ENCODE data around the gene THADA. TPM values are rescaled to one million over a fixed set of nuclear protein-coding genes. Genes with fewer than 3 reads are reported as not detected.
"Not testable (repeated sequence)": the region's sequence is repeated elsewhere in the genome, so short reads cannot be mapped to it uniquely, and the experiment has no call there.

The THADA gene
- total RNA-seq, 1 experiment from 2014 or later, result 20.1 TPM

DNA sequence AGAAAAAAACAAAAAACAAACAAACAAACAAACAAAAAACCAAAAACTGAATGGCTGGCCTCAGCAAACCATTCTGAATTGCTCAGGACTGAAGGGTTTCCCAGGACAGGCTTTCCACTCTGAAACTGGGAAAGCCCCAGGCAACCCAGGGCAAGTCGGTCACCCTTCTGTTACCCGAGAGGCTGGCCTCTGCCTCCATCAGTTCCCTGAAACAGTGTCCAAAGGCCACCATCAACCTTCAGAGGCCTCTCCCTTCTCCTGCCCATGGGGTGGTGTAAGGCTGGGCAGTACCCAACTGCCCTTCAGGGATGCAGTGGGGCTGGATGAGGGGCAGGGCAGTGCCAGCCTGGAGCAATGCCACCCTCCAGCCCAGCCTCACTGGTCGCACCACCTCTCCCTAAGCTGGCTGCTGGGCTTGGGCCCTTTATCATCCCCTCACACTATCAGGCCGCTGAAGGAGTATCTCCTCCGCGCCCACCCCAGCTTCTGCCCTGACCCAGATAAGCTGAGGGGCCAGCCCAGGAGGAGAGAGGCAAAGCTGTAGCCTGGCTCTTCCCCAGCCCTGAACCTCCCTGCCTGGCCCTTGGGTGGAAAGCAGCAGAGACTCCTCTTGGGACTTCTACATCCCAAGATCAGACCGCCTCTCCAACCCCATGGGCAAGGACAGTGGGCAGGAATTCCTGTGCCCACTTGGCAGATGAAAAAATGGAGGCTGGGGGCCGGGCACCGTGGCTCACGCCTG, 405.4 kb downstream of the THADA start:
- Mint-ChIP-seq H3K27ac (no peak overlapping the region; a peak in 1 of 7 replicates), H3K4me1 (peaks cover 36 to 41% of the 10 kb centered on the region in 2 experiments), H3K36me3 (ENCODE audit: insufficient read depth in 1 of 3, low read depth in 3 of 3) (no peaks in the 10 kb centered on the region), H3K9me3 (no peaks in the 10 kb centered on the region), H3K4me3 (no peak overlapping the region), H3K27me3 (ENCODE audit: low read depth) (no peaks in the 10 kb centered on the region)
- no peaks in the 10 kb centered on the region for H3K79me2 ChIP-seq (ENCODE audit: insufficient read depth, low read length)
- H3K27me3 ChIP-seq (ENCODE audit: insufficient read depth, low read length), result no peaks in the 10 kb centered on the region
- no peak overlapping the region for H2AFZ ChIP-seq (ENCODE audit: low read length)
- H3K56ac ChIP-seq (ENCODE audit: insufficient read length, low read depth, low read length), result no peak overlapping the region
- H4K20me1 ChIP-seq (ENCODE audit: control insufficient read depth, insufficient read depth, insufficient read length), result no peaks in the 10 kb centered on the region
- H3K4me1 ChIP-seq (ENCODE audit: insufficient read depth, low read length), result no peaks in the 10 kb centered on the region; the same call in 1 of the 2 replicates
- H4K91ac ChIP-seq (ENCODE audit: insufficient read length, low read depth, low read length), result no peak overlapping the region
- no peaks in the 10 kb centered on the region for H3K79me1 ChIP-seq (ENCODE audit: insufficient read depth, low read depth, low read length, poor library complexity, severe bottlenecking)
- H4K8ac ChIP-seq (replicated peaks; ENCODE audit: insufficient read length, low read depth, low read length), result no peak overlapping the region
- H3K14ac ChIP-seq (ENCODE audit: insufficient read depth, low read length), result no peak overlapping the region
- no peak overlapping the region for H4K5ac ChIP-seq (ENCODE audit: insufficient read length, low read depth, low read length)
- H2BK120ac ChIP-seq (ENCODE audit: low read depth, low read length, poor library complexity, severe bottlenecking), result no peak overlapping the region
- TF ChIP-seq, protein P1, sequence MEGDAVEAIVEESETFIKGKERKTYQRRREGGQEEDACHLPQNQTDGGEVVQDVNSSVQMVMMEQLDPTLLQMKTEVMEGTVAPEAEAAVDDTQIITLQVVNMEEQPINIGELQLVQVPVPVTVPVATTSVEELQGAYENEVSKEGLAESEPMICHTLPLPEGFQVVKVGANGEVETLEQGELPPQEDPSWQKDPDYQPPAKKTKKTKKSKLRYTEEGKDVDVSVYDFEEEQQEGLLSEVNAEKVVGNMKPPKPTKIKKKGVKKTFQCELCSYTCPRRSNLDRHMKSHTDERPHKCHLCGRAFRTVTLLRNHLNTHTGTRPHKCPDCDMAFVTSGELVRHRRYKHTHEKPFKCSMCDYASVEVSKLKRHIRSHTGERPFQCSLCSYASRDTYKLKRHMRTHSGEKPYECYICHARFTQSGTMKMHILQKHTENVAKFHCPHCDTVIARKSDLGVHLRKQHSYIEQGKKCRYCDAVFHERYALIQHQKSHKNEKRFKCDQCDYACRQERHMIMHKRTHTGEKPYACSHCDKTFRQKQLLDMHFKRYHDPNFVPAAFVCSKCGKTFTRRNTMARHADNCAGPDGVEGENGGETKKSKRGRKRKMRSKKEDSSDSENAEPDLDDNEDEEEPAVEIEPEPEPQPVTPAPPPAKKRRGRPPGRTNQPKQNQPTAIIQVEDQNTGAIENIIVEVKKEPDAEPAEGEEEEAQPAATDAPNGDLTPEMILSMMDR (conservative IDR thresholded peaks at IDR 0.05), result no peak
- H3K9ac ChIP-seq (ENCODE audit: extremely low read depth, insufficient read length, low read length), result no peak overlapping the region
- DNase-seq, result no peak
- H2BK15ac ChIP-seq (ENCODE audit: low read depth, low read length), result no peak overlapping the region
- no peak overlapping the region for H2BK5ac ChIP-seq (ENCODE audit: insufficient read length, low read length)
- no peak overlapping the region for H3K18ac ChIP-seq (ENCODE audit: insufficient read length, low read depth, low read length)
- no peak overlapping the region for H3K4me2 ChIP-seq (ENCODE audit: insufficient read depth, insufficient read length, low read length)
- no peak overlapping the region for H2AK5ac ChIP-seq (ENCODE audit: insufficient read length, low read length)
- no CpG with 5 or more reads among the region's 10 CpGs for WGBS (ENCODE audit: extremely low coverage, insufficient read length, low lambda C conversion rate)
- H3K4ac ChIP-seq (ENCODE audit: low read depth, low read length), result no peak overlapping the region
- H2BK12ac ChIP-seq (ENCODE audit: insufficient read length, low read depth, low read length), result no peak overlapping the region
- no peaks in the 10 kb centered on the region for H3K23me2 ChIP-seq (ENCODE audit: insufficient read length, low read depth, low read length, poor library complexity, severe bottlenecking)
- H2BK20ac ChIP-seq (ENCODE audit: low read depth, low read length, poor library complexity, severe bottlenecking), result no peak overlapping the region
- no peak overlapping the region for H3K27ac ChIP-seq (ENCODE audit: insufficient read length, low read depth, low read length)
- no peaks in the 10 kb centered on the region for H3K9me3 ChIP-seq (ENCODE audit: control insufficient read depth, low read depth, low read length)
- no peak overlapping the region for H3T11ph ChIP-seq (ENCODE audit: low read length)
- no peak overlapping the region for H3K23ac ChIP-seq (ENCODE audit: insufficient read length, low read depth, low read length)

DNA sequence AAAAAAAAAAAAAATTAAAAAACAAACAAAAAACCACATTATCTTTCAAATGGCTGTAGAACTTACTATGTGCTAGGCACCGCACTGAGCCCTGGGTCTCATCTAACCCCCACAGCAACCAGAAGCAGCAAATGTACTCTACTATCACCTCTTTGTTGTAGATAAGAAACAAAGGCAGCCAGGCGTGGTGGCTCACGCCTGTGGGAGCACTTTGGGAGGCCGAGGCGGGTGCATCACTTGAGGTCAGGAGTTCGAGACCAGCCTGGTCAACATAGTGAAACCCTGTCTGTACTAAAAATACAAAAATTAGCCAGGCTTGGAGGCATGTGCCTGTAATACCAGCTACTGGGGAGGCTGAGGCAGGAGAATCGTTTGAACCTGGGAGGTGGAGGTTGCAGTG, 406.0 kb downstream of the THADA start:
- not testable (repeated sequence) for H3K79me1 ChIP-seq (ENCODE audit: insufficient read depth, low read depth, low read length, poor library complexity, severe bottlenecking); H2BK20ac ChIP-seq (ENCODE audit: low read depth, low read length, poor library complexity, severe bottlenecking); H4K20me1 ChIP-seq (ENCODE audit: control insufficient read depth, insufficient read depth, insufficient read length); H2AFZ ChIP-seq (ENCODE audit: low read length); H3K4me1 ChIP-seq (ENCODE audit: insufficient read depth, low read length); H4K91ac ChIP-seq (ENCODE audit: insufficient read length, low read depth, low read length); H2BK5ac ChIP-seq (ENCODE audit: insufficient read length, low read length); H3K27ac ChIP-seq (ENCODE audit: insufficient read length, low read depth, low read length); H3K4me3 Mint-ChIP-seq; H3K23me2 ChIP-seq (ENCODE audit: insufficient read length, low read depth, low read length, poor library complexity, severe bottlenecking); H2AK5ac ChIP-seq (ENCODE audit: insufficient read length, low read length); H3K9ac ChIP-seq (ENCODE audit: extremely low read depth, insufficient read length, low read length); H3K23ac ChIP-seq (ENCODE audit: insufficient read length, low read depth, low read length); H3K79me2 ChIP-seq (ENCODE audit: insufficient read depth, low read length); DNase-seq; H4K5ac ChIP-seq (ENCODE audit: insufficient read length, low read depth, low read length); H3K9me3 Mint-ChIP-seq; H2BK120ac ChIP-seq (ENCODE audit: low read depth, low read length, poor library complexity, severe bottlenecking); H3K9me3 ChIP-seq (ENCODE audit: control insufficient read depth, low read depth, low read length); H3K4ac ChIP-seq (ENCODE audit: low read depth, low read length); H3K36me3 Mint-ChIP-seq (ENCODE audit: insufficient read depth in 1 of 3, low read depth in 3 of 3); H2BK15ac ChIP-seq (ENCODE audit: low read depth, low read length); H3K4me2 ChIP-seq (ENCODE audit: insufficient read depth, insufficient read length, low read length); H3K56ac ChIP-seq (ENCODE audit: insufficient read length, low read depth, low read length); H3T11ph ChIP-seq (ENCODE audit: low read length); H3K27ac Mint-ChIP-seq; H2BK12ac ChIP-seq (ENCODE audit: insufficient read length, low read depth, low read length); H3K18ac ChIP-seq (ENCODE audit: insufficient read length, low read depth, low read length); H4K8ac ChIP-seq (replicated peaks; ENCODE audit: insufficient read length, low read depth, low read length); H3K27me3 Mint-ChIP-seq (ENCODE audit: low read depth); H3K27me3 ChIP-seq (ENCODE audit: insufficient read depth, low read length); H3K14ac ChIP-seq (ENCODE audit: insufficient read depth, low read length)
- WGBS (ENCODE audit: extremely low coverage, insufficient read length, low lambda C conversion rate), result no CpG with 5 or more reads among the region's 7 CpGs
- H3K4me1 Mint-ChIP-seq, result peaks cover 41 to 46% of the 10 kb centered on the region in 2 experiments

All from H9 (cell line).